GM18868 (cell line): ENCODE results near the gene MTREX.
"Not testable (repeated sequence)": the region's sequence is repeated elsewhere in the genome, so short reads cannot be mapped to it uniquely, and the experiment has no call there.

Experiments used
- ATAC-seq: cut with Tn5 transposase; IDR thresholded peaks from one replicate; pipeline ENCODE4 v1.9.1; 2021; ENCODE audit warnings: mild to moderate bottlenecking, moderate library complexity; ENCODE audit not compliant: unreplicated experiment

Gene MTREX

GRCh38 chr5:55307383-55308253 lies at the start of gene MTREX, which contains the start of gene DHX29:
MTREX (plus strand) TSS chr5:55307989; CDS start chr5:55308014, 25 bp downstream.
DHX29 (minus strand) TSS chr5:55307694; CDS start chr5:55307573, 121 bp downstream.
- peak; percentile 94 for ATAC-seq

GRCh38 chr5:55258339-55258738 lies 49.5 kb upstream of the MTREX start:
- ATAC-seq: no peak

GRCh38 chr5:55276771-55277170 lies 31.0 kb upstream of the MTREX start:
- ATAC-seq: no peak

- ATAC-seq: no peak
These were observed 29.0 kb upstream of the MTREX start for GRCh38 chr5:55278778-55279177.

- ATAC-seq: no peak
These were observed 21.3 kb upstream of the MTREX start for GRCh38 chr5:55286411-55286933.

GRCh38 chr5:55289808-55290207 lies 18.0 kb upstream of the MTREX start:
- no peak for ATAC-seq

GRCh38 chr5:55290991-55291390 lies 16.8 kb upstream of the MTREX start:
- ATAC-seq: no peak

GRCh38 chr5:55294935-55295334 lies 12.9 kb upstream of the MTREX start:
- ATAC-seq: no peak

GRCh38 chr5:55300890-55301289 lies 6.9 kb upstream of the MTREX start:
- ATAC-seq: no peak

- no peak for ATAC-seq
These were observed 4.5 kb upstream of the MTREX start for GRCh38 chr5:55303238-55303690.

- ATAC-seq: no peak
These were observed 3.2 kb upstream of the MTREX start for GRCh38 chr5:55304584-55304983.

GRCh38 chr5:55305345-55305744 lies 2.4 kb upstream of the MTREX start:
- no peak for ATAC-seq

- ATAC-seq: peak; percentile 0
These were observed 977 bp upstream of the MTREX start for GRCh38 chr5:55306641-55307382.

GRCh38 chr5:55308254-55308836 lies 556 bp downstream of the MTREX start:
- no peak for ATAC-seq

- ATAC-seq: no peak
These were observed 6.3 kb downstream of the MTREX start for GRCh38 chr5:55313870-55314617.

- no peak for ATAC-seq
These were observed 8.5 kb downstream of the MTREX start for GRCh38 chr5:55316289-55316688.

GRCh38 chr5:55316837-55317236 lies 9.0 kb downstream of the MTREX start:
- no peak for ATAC-seq

- not testable (repeated sequence) for ATAC-seq
These were observed 10.4 kb downstream of the MTREX start for GRCh38 chr5:55318237-55318636.

- no peak for ATAC-seq
These were observed 11.7 kb downstream of the MTREX start for GRCh38 chr5:55319491-55319890.

GRCh38 chr5:55320571-55320970 lies 12.8 kb downstream of the MTREX start:
- ATAC-seq: no peak
